Fibroblast of the aortic adventitia (primary cell): Measurements from ENCODE around the gene USH2A. TPM values are rescaled to one million over a fixed set of nuclear protein-coding genes. Genes with fewer than 3 reads are reported as not detected.

ENCODE experiments used
- DNase-seq: peaks from one replicate; pipeline ENCODE4 v3.0.0-alpha.2; 2010; ENCODE audit warnings: low read depth
- H3K4me3 ChIP-seq: 2 replicates; pipeline ENCODE4 v1.5.1; 2011; ENCODE audit warnings: low read depth, mild to moderate bottlenecking, control low read depth, low read length, moderate library complexity
- total RNA-seq: library from RNA; depleted of rRNA; stranded (reverse); fragments of >200 nt; gene quantifications from 2 replicates; pipeline ENCODE4 v1.2.3, GENCODE V29; 2012; ENCODE audit warnings: low replicate concordance
- TF ChIP-seq, protein P1 (sequence below): IDR thresholded peaks from 2 replicates; pipeline ENCODE4 v1.5.1; 2011; ENCODE audit warnings: mild to moderate bottlenecking, low read length, control low read depth, inconsistent platforms; ENCODE audit not compliant: insufficient read depth

Gene USH2A
- total RNA-seq, 1 donor: under 0.01 TPM

DNA sequence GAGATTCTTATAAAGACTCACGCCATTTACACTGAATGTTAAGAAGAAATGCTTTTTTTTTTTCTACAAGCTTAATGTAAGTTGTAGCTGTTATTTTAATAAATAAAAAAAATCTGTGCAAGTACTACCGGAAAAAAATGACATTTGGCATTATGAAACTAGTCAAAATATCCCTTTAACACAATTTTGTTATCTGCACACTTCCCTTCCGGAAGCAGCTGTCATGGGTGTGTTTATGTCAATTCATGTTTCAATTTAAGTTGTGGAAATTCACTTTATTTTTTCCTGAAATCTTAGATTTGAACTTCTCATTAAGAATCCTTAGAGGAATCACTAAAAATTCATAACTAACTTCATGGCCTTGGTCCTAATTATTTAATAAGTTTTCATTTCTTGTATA is 548.0 kb downstream of the USH2A start:
- H3K4me3 ChIP-seq: no peak overlapping the region
- TF ChIP-seq, protein P1, sequence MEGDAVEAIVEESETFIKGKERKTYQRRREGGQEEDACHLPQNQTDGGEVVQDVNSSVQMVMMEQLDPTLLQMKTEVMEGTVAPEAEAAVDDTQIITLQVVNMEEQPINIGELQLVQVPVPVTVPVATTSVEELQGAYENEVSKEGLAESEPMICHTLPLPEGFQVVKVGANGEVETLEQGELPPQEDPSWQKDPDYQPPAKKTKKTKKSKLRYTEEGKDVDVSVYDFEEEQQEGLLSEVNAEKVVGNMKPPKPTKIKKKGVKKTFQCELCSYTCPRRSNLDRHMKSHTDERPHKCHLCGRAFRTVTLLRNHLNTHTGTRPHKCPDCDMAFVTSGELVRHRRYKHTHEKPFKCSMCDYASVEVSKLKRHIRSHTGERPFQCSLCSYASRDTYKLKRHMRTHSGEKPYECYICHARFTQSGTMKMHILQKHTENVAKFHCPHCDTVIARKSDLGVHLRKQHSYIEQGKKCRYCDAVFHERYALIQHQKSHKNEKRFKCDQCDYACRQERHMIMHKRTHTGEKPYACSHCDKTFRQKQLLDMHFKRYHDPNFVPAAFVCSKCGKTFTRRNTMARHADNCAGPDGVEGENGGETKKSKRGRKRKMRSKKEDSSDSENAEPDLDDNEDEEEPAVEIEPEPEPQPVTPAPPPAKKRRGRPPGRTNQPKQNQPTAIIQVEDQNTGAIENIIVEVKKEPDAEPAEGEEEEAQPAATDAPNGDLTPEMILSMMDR: no peak
- no peak for DNase-seq

DNA sequence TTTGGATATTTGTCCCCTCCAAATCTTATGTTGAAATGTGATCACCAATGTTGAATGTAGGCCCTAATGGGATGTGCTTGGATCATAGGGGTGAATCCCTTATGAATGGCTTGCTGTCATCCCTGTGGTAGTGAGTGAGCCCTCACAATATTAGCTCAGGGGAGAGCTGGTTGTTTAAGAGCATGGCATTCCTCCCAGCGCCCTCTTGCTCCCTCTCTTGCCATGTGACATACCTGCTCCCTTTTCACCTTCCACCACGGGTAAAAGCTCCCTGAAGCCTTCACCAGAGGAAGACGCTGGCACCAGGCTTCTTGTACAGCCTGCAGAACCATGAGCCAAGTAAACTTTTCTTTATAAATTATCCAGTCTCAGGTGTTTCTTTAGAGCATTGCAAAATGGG is 550.6 kb downstream of the USH2A start:
- TF ChIP-seq, protein P1: no peak
- no peak overlapping the region for H3K4me3 ChIP-seq
- DNase-seq: no peak

DNA sequence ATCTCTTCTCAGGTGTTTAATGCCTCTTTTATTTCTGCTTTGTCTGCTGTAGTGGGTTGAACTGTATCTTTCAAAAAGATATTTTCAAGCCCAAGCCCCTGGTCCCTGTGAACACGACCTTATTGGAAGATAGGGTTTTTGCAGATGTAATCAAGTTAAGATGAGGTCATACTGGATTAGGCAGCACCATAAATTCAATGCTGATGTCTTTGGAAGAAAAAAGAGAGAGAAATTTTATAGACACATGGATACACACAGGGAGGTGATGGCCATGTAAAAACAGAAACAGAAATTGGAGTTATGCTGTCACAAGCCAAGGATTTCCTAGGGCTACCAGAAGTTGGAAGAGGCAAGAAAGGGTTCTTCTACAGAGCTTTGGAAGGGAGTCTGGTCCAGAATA is 554.7 kb downstream of the USH2A start:
- H3K4me3 ChIP-seq: no peak overlapping the region
- no peak for DNase-seq
- TF ChIP-seq, protein P1: no peak

DNA sequence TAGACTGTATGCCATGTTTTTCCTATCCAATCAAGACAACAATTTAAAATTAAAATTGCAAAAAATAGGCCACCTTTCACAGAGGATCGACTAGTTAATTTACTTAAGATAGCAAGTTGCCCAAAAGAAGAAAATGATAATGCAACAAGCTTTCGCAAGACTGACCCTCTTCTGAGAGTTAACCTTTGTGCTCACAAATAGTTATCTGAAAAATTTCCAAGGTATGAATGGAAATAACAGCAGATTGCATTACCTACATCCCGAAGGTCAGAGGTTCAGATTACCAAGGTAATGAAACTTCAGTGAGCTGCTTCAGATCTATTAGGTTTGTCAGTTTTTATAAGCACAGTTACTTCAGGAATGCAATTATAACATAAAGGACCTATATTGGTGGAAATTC is 558.2 kb downstream of the USH2A start:
- DNase-seq: no peak
- TF ChIP-seq, protein P1: no peak
- H3K4me3 ChIP-seq: no peak overlapping the region

DNA sequence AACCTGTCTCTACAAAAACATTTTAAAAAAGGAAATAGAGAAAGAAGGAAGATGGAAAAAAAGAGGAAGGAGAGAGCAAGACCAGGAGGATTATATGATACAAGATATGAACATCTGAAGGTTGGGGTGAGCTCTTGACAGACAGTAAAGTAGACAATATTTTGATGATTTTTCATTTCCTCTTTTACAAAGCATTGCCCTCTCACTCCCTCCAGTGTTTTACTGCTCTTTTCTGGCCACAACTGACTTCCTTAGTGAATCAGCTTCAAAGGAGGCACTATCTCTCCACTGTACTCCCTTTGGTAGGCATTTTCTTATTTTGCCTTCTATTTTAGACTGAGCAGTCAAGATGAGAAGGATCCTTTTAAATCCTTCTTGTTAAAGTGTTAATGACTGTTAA is 559.5 kb downstream of the USH2A start:
- H3K4me3 ChIP-seq: no peak overlapping the region
- TF ChIP-seq, protein P1: no peak
- no peak for DNase-seq

DNA sequence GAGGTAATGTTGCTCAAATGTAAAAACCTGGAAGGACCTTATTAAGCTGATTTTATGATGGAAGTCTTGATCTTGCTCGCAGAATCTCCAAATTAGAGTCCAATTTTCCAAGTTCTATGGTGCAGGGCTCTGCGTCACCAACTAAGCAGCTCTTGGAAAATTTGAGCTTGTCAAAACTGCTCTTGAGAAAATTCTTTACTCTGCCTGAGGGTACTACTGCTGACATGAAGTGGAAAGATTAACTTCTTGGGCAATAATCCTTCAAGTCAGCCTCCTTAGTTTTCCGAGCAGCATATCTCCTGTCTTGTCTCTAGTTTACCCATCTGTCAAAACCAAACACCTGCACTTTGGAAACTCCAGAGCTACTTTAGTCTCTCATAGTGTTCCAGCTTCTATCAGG is 562.4 kb downstream of the USH2A start:
- TF ChIP-seq, protein P1: no peak
- H3K4me3 ChIP-seq: no peak overlapping the region
- no peak for DNase-seq

DNA sequence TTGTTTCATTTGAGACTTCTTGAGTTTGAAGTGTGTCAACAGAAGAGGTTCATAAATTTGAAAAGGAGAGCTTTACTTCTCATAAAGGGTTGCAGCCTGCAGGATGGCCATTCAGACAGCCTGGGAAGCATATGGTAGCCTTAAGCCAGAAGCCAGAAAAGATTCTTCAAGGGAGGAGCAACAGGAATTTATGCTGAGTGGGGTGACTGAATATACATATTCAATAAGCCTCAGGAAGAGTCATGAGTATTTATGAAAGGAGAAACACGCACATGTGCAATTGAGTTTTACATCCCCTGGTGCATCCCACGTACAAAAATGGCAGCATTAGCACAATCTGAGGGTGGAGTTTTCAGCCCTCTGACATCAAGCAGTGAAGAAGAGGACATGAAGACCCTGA is 565.9 kb downstream of the USH2A start:
- DNase-seq: no peak
- no peak overlapping the region for H3K4me3 ChIP-seq
- TF ChIP-seq, protein P1: no peak
